Stimulated activated CD4-positive, alpha-beta T cell treated with anti-CD3 and anti-CD28 coated beads, Interleukin-12 subunit alpha, Interleukin-12 subunit beta, amount 100 ng/mL, for 4 hours (primary cell): ENCODE measurements around the gene PODNL1.

Source experiments
- DNase-seq: peaks from one replicate; pipeline ENCODE4 v3.0.0-alpha.2; 2020

Gene PODNL1

GRCh38 chr19:13956365-13956744 is 18.1 kb upstream of the PODNL1 start:
- DNase-seq: no peak

DNA sequence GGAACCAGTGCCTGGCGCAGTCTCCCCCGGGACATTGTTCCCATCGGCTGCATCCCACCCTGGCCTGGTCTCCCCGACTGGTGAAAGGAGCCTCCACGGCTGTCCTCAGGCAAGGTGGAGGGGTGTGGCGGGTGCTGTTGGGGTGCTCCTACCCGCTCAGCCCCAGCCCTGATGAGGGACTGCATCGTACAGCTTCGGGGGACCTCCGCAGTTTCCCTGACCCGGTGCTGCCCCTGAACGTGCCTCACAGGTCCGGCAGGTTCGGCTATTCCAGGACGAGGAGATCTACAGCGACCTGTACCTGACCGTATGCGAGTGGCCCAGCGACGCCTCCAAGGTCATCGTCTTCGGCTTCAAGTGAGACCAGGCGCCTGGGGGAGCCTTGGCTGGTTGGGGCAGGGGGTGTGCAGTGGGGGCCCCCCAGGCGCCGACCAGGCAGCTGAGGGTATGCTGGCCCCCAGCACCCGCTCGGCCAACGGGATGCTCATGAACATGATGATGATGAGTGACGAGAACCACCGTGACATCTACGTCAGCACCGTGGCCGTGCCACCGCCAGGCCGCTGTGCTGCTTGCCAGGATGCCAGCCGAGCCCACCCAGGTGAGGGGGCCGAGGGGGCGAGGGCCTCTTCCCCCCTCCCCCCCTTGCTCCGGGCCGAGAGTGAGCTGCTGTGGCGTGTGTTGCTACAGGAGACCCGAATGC is 17.6 kb upstream of the PODNL1 start:
- no peak for DNase-seq

GRCh38 chr19:13954185-13954584 is 16.0 kb upstream of the PODNL1 start:
- no peak for DNase-seq

DNA sequence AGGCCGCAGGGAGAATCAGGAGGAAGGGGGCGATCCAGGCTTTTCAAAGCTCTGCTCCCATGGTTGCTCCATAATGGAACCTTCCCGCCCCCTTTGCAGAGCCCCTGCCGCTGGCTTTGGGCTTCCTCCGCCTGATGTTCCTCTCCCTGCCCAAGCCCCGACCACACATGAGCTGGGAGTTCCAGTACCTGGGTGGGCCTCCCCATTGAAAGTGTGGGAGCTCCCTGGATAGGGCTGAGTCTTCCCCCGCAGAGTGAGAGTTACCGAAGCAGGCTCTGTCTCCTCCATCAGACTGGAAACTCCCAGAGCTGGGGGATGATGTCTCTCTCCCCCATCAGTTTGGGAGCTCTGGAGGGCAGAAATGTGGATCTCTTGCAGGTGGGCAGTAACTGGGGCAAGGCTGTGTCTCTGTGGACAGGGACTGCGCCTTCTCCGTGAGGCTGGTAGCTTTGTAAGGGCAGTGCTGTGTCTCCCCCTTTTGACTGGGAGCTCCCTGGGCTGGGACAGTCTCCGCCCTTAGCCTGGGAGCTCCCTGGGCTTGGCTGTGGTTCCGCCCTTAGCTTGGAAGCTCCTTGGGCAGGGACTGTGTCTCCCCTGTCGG is 14.8 kb upstream of the PODNL1 start:
- DNase-seq: no peak

DNA sequence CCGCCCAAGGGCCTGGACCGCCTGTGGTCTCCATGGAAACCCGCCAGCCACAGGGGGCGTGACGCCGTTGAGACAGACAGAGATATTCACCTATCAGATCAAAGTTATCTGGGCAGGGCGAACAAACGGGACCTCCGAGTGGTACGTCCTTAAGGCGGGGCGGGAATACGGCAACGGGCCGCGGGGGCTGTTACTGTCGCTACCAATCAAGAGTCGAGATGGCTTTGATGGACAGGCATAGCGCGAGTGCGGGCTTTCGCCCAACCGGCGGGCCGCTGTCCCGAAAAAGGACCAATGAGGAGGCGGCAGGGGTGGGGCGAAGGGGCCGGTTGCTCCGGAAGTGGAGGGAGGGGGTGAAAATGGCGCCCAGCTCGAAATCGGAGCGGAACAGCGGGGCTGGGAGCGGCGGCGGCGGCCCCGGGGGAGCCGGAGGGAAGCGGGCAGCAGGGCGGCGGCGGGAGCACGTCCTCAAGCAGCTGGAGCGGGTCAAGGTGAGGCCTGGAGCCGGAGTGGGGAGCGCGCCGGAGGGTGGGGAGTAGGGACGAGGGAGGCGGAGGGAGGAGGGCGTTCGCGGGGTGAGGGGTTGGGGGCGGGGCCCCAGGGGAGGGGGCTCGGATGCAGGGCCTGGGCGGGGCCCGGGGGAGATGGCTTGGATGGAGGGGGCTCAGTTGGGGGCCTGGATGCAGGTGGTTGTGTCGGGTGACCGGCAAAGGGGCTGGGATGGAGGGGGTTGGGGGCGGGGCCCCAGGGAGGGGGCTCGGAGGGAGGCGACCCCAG is 14.1 kb upstream of the PODNL1 start, which contains the start of gene DCAF15:
Gene DCAF15 (plus strand): TSS at position 356 of the 777 bp plus-strand sequence. CDS start 4 bp downstream, at position 360.
- peak; percentile 97 for DNase-seq

DNA sequence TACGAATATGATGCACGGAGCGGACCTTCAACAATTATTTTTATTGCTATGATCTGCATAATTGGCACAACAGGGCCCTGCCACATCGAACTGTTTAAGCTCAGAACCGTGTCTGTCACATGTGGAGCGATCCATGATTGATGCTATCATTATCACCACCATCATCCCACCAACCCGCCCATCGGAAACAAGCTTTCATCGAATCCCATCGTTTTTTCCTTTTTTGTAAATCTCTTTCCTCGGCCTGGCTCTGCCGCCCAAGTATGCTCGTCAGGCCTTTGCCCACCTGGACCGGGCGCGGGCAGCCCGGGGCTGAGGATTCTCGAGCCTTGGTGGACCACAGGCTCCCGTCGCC is 13.6 kb upstream of the PODNL1 start:
- no peak for DNase-seq

DNA sequence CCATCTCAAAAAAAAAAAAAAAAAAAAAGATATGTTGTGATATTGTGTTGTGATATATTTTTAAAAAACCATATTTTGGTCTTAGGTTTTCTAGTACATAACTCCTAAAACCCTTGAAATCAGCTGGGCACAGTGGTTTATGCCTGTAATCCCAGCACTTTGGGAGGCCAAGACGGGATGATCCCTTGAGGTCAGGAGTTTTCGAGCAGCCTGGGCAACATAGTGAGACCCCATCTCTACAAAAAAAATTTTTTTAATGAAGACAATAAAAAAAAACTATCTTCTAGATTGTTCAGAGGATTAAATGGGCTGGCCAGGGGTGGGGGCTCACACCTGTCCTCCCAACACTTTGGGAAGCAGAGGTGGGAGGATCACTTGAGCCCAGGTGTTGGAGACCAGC is 12.8 kb upstream of the PODNL1 start:
- no peak for DNase-seq

- DNase-seq: no peak
Measured at GRCh38 chr19:13946414-13946813, 8.2 kb upstream of the PODNL1 start.

- no peak for DNase-seq
Measured at GRCh38 chr19:13942023-13942684, 3.9 kb upstream of the PODNL1 start.

GRCh38 chr19:13937479-13938300 is 527 bp downstream of the PODNL1 start:
- DNase-seq: no peak

- DNase-seq: no peak
Measured at GRCh38 chr19:13935765-13936510, 2.3 kb downstream of the PODNL1 start.

- DNase-seq: no peak
Measured at GRCh38 chr19:13934785-13935109, 3.5 kb downstream of the PODNL1 start.

DNA sequence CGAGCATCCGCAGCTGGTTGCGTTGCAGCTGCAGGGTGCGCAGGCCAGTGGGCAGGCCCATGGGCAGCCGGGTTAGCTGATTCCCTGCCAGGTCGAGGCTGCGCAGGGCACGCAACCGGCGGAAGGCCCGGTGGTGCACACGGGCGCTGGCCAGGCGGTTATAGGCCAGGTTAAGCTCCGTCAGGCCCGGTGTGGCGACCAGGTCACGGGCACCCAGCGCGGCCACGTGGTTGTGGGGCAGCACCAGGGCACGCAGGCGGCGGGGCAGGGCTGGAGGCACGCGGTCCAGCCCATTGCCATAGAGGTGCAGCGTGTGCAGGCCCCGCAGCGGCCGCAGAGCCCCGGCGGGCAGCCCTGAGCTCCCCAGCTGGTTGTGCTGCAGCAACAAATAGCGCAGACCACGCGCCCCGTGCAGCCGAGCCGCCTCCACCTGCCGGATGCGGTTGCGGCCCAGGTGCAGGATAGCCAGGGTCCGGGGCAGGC is 5.3 kb downstream of the PODNL1 start:
- DNase-seq: no peak

GRCh38 chr19:13932149-13932637 is 6.0 kb downstream of the PODNL1 start:
- DNase-seq: no peak

- DNase-seq: no peak
Measured at GRCh38 chr19:13931391-13932148, 6.6 kb downstream of the PODNL1 start.

GRCh38 chr19:13930402-13930801 is 7.8 kb downstream of the PODNL1 start:
- DNase-seq: no peak

DNA sequence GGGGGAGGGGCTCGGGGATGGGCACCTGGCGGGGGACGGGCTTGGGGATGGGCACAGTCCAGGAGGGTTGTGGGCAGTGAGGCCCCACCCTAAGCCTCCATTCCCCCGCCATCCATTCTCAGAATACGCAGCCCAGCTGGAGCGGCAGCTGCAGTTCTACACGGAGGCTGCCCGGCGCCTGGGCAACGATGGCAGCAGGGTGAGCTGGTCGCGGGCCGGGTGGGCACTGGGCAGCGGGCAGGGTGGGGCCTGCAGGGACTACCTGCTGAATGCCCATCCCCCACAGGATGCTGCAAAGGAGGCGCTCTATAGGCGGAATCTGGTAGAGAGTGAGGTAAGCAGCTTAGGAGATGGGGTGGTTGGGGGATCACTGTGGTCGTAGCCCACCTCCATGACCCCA is 8.3 kb downstream of the PODNL1 start:
- no peak for DNase-seq

DNA sequence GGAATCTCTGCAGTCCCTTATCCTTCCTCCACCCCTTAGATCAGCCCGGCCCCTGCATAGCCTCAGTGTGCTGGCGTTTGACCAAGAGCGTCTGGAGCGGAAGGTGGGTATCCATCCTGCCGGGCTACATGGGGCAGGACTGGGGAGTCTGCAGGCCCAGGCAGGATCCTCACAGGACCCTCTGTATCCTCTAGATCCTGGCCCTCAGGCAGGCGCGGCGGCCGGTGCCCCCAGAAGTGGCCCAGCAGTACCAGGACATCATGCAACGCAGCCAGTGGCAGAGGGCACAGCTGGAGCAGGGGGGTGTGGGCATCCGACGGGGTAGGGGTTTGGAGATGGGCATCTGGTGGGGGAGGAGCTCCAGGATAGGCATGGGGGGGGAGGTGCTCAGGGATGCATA is 8.9 kb downstream of the PODNL1 start:
- no peak for DNase-seq

GRCh38 chr19:13926715-13927114 is 11.5 kb downstream of the PODNL1 start:
- no peak for DNase-seq

- no peak for DNase-seq
Measured at GRCh38 chr19:13926010-13926409, 12.2 kb downstream of the PODNL1 start.
